Inferior parietal cortex (tissue), 1 donor: Measurements from ENCODE around the gene PIGU.
A peak's percentile ranks its signal among the peaks of the same experiment; 100 is the strongest.

Experiments used
- DNase-seq: peaks from one replicate; pipeline ENCODE4 v3.0.0-alpha.2; 2016; ENCODE audit errors: extremely low spot score

PIGU gene

DNA sequence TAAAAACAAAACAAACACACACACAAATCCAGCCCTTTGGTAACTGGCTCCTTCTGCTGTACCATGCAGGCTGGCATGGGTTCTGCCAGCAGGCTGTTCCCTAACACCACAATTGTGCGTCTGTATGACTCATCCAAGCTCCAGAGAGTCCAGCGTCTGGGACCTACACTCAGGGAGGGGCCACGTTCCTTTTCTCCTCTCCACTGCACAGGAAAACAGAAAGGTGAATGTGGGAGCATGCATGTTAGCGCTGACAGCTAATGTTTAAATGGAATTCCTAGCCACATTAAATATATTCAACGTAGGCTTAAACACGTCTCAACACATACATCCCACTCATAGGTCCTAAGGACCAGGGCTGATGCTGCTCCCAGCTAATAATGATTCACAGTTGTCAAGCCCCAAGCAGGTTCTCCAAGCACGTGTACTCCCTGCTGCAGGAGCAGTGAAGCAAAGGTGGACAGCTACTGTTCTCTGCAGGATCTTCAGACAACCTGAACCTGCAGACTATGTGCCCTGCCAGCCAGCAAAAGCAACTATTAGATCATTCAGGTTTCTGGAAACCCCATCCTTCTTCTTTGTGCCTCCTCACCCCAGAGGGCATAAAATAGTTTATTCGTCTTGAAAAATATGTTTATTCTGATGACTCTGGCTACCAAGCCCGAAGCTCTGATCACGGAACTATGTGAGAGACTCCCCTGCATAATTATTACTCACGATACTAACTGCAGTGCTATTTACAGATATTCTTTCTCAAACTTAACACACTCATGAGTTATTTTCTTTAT lies 97.5 kb downstream of the PIGU start:
- DNase-seq = peak; percentile 94

GRCh38 chr20:34578521-34578920 lies 98.4 kb downstream of the PIGU start:
- no peak for DNase-seq

GRCh38 chr20:34578025-34578424 lies 98.9 kb downstream of the PIGU start:
- DNase-seq = no peak

DNA sequence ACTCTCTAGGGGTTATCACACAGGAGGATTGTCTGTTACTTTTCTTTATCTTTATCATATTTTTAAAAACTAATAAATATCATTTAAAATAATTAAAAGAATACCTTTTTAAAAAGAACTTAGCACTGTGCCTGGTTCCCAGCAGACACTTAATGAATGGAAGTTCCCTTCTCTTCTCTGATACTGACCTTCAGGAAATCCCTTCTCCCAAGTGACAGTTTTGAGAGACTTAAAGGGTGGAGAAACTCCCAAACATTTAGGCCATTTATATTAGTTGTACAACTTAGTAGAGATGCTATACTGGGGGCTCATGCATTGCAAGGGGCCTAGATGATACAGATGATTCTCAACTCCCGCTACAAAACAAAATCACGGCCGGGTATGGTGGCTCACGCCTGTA lies 99.8 kb downstream of the PIGU start:
- DNase-seq = no peak

DNA sequence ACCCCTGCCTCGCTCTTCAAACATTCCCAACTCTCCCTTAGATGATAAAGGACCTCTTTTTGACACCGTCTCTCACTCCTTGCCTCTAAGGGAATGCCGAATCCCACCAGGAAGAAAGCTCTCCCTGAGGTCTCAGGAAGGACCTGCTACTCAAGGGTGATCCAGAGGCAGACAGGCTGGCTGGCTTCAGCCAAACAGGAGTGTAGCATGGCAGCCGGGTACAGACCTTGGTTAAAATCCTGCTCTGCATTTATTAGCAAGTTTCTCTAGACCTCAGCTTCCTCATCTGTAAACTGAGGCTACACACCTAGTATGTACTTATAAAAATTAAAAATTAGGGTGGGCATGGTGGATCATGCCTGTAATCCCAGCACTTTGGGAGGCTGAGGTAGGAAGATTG lies 101.1 kb downstream of the PIGU start:
- DNase-seq = no peak

DNA sequence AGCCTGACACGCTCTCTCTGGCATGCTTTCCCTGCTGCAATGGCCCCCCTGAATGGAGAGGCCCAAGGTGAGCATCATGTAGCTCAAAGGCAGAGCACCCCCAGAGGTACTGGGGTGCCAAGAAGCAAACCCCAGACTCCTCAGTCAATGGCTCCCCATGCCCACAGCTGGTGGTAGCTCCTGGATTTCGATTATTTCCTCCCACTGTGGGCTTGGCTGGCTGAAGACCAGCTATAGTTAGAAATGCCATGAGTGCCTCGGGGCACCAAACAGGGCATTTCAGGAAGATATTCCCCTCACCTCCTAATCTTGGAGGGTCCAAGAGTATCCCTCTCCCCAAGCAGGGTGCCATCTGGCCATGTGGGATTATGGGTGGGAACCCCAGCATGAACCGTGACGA lies 101.6 kb downstream of the PIGU start:
- DNase-seq = no peak

GRCh38 chr20:34574861-34575260 lies 102.0 kb downstream of the PIGU start:
- no peak for DNase-seq

DNA sequence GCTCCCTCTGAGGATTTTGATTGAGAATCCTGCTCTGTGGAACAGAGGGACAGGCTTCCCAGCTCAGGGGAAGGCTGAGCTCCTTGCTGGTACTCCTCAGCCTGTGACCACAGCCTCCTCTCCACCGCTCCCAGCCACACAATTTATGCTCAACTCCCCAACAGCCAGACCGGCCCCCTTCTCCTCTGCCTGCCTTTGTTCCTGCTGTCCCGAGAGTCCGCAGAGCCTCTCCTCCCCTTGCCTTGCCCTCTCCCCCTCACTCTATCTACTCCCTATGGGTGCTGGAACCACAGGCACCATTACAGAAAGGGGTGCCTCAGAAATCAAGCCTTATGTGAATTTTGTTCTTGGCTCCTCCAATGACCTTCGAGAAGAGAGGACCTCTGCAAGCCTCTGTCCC lies 102.5 kb downstream of the PIGU start:
- DNase-seq = no peak

- DNase-seq = no peak
These were observed 103.2 kb downstream of the PIGU start for GRCh38 chr20:34573541-34574300.

DNA sequence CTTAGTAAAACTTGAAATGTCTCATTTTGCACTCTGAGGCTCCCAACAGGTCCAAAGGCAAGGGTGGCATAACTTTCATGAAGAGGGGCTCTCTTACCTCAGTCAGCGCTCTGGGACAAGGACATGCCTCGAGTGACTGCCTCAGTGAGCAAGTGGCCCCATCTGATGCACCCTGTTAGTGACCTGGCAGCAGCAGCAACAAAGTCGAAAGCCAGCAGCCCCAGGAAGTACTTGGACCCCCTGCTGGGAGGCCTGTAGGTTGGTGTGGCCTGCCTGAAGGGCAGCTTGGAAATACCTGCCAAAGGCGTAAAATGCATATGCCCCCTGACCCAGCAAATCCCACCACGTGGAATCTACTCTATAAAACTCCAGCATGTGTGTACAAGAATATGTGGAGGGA lies 105.1 kb downstream of the PIGU start:
- DNase-seq = no peak

- no peak for DNase-seq
These were observed 106.0 kb downstream of the PIGU start for GRCh38 chr20:34570859-34571306.

DNA sequence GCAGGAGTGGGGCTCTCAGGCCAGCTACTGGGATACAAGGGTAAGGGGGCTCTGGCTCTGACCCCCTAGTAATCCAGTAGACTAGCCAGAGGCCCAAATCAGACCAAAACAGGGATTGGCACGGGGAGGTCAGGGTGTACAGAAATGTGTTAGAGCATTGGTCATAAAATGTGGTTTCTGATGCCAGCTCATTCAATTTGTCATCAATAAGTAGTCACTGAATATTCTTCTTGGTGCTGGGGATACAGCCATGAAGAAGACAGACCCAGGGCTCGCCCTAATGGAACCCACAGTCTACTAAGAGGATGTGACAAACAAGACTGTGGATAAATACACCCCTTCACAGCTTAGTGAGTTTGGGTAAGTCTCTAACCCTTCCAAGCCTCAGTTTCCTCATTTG lies 107.3 kb downstream of the PIGU start:
- no peak for DNase-seq

DNA sequence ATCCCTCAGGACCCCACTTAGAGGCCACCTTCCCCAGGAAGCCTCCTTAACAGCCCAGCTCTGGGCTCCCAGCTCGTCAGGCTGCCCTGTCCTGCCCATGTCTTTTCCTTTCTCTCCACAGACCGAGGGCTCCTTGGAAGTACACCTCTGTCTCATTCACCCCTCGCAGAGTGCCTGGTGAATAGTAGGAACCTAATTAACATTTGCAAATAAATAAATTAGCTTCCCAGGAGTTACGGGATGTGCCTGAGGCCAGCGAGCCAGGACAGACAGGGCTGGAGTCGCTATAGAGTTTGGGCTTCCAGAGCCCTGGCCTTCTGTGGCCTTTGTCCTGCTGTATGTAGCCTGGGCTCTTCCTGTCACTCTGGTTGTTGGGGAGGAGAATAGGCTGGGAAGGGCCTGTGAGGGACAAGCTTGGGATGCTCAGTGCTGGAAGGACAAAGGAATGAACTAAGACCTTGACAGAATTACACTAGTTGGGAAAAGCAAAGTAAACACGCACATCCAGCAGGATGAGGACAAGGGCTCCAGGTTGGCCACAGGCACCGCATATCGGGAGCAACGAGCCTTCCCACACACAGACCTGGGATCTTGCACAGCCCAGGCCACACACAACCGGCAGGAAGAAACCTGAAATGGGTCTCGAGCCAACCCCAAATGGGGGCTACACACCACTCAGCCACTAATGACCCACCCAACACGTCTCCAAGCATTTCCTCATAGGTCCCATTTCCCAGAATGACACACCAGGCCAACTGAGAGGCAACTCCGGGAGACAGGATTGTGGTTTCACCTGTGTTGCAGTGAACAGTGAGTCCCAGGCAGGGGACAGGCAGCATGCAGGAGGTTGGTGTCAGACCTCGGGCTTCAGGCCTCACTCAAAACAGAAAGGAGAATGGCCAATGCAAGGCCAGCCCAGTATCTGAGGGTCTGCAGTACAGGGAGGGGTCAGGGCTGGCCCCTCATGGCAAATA lies 108.7 kb downstream of the PIGU start:
- DNase-seq = no peak

- DNase-seq = no peak
These were observed 109.7 kb downstream of the PIGU start for GRCh38 chr20:34566978-34567891.

GRCh38 chr20:34564833-34565232 lies 112.1 kb downstream of the PIGU start:
- DNase-seq = no peak

DNA sequence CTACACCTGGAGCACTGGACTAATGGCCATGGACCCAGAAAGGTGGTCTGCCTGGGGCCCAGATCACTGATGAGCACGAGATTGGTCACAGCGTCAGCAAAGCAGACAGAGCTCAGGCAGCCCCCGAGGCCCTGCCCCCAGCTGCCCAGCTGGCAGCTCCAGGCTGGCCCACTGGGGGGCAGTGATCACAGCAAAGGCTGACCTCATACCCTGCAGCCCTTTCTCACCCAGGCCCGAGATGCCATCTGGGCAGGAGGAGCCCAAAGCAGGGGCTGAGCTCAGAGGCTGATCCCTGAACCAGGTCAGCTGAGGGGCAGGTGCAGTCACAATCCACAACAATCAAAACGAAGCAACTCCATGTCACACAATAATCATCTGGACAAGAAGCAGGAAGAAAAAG lies 114.3 kb downstream of the PIGU start:
- no peak for DNase-seq

- DNase-seq = no peak
These were observed 115.2 kb downstream of the PIGU start for GRCh38 chr20:34561661-34562060.

DNA sequence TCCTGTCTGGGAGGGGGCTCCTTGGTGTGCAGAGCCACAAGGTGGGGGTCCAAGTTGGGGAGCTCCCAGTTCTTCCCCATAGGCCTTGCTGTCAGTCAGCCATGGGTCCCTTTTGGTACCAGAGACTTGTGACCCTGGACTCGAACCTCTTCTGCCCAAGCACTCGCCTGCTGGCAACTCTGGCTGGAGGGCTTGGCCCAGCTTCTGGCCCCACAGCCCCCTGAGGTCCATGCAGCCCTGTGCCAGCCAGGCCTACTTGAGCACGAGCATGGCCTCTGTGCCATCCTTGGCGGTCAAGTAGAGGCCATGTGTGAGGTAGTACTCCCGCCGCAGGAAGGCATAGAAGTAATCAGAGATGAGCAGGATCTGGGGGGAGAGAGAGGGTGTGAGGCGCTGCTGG lies 116.3 kb downstream of the PIGU start:
- DNase-seq = no peak

DNA sequence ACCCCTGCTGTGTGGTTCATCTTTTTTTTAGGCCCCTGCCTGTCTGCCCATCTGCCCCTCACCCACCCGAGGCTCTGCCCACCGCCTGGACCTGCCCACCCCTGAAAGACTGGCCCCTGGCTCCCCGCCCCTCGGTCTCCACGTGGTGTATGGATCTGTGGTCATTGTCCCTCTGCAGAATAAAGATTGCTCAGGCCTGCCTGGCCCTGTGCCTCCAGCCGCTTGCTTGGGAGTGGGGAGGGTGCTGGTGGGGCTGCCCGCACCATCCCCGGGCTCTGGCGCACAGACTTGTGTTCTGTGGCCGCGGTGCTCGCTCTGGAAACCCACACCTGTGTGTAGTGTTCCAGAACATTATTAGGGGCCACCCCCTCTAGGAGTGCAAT lies 116.8 kb downstream of the PIGU start:
- DNase-seq = no peak

DNA sequence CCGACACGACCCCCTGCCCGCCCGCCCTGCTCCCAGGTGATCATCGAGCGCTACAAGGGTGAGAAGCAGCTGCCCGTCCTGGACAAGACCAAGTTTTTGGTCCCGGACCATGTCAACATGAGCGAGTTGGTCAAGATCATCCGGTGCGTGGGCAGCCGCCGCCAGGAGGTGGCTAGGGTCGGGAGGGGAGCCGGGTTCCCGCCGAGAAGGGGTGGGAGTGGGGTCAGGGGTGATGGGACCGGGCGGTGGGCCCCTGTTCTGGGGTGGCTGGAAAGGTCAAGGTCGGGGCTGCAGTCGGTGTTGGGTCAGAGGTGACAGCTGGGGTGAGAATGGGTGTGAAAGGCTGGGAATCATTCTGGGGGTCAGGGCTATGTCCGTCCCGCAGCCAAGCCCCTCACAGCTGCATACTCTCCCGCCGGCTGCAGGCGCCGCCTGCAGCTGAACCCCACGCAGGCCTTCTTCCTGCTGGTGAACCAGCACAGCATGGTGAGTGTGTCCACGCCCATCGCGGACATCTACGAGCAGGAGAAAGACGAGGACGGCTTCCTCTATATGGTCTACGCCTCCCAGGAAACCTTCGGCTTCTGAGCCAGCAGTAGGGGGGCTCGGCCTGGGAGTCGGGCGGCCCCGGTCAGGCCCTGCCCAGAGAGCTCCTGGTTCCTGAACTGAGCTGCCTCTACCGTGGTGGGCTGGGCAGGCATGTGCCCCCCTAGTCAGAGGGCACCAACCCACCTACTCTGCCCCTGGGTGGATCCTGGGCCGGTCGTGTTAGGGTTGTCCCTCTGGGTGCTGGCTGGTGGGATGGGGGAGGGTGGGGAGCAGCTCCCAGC lies 117.4 kb downstream of the PIGU start:
- DNase-seq = no peak
